GM12891 (cell line): ENCODE measurements around the gene BPTF.

Experiments used
- POLR2A ChIP-seq: IDR thresholded peaks from 2 replicates; pipeline ENCODE4 v1.6.1; 2011; ENCODE audit warnings: low read depth, low read length, control low read depth
- SPI1 ChIP-seq: IDR thresholded peaks from 2 replicates; pipeline ENCODE4 v1.6.1; 2011; ENCODE audit warnings: low read depth, low read length, control low read depth
- TAF1 ChIP-seq: IDR thresholded peaks from 2 replicates; pipeline ENCODE4 v1.6.1; 2011; ENCODE audit warnings: low read depth, low read length, control low read depth

DNA sequence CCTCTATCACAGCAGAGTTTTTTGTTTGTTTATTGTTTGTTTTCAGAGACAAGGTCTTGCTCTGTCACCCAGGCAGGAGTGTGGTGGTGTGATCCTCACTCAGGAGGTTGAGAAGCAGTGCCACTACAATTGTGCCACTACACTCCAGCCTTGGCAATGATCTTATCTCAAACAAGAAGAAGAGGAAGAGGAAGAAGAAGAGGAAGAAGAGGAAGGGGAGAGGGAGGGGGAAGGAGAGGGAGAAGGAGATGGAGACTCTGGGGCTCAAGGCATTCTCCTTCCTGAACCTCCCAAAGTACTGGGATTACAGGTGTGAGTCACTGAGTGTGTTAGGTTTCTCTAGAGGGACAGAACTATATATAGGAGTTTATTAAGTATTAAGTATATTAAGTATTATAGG lies 188.1 kb downstream of the BPTF start:
- TF ChIP-seq POLR2A (no peak), TAF1 (no peak), SPI1 (no peak)
